Vagina (tissue), 2 donors: ENCODE results near the gene EMILIN1. TPM values are rescaled to one million over a fixed set of nuclear protein-coding genes. Genes with fewer than 3 reads are reported as not detected.

ENCODE experiments used
- DNase-seq, 2 donors: peaks; one replicate each; pipeline ENCODE4 v3.0.0-alpha.2; 2017; ENCODE audit errors: extremely low spot score in 2 of 2
- H3K27ac ChIP-seq: fragments of 200-600 bp; sonication (generic); one replicate; pipeline ENCODE4 v1.5.1; 2019
- H3K27me3 ChIP-seq: fragments of 200-600 bp; sonication (generic); one replicate; pipeline ENCODE4 v1.5.1; 2019
- H3K36me3 ChIP-seq, 2 donors: fragments of 200-600 bp; sonication (generic); one replicate each; pipeline ENCODE4 v1.5.1; 2017 to 2019
- H3K4me1 ChIP-seq: fragments of 200-600 bp; sonication (generic); one replicate; pipeline ENCODE4 v1.5.1; 2019
- H3K4me3 ChIP-seq, 2 donors: fragments of 200-600 bp; sonication (generic); 1 replicate in 1 of 2; 2 replicates in 1 of 2; pipeline ENCODE4 v1.5.1; 2016 to 2019
- H3K9me3 ChIP-seq: fragments of 200-600 bp; sonication (generic); one replicate; pipeline ENCODE4 v1.5.1; 2019
- POLR2A ChIP-seq, 2 donors: fragments of 450-650 bp; IDR thresholded peaks; one replicate each; pipeline ENCODE4 v1.6.1; 2017; ENCODE audit warnings: antibody characterized with exemption in 2 of 2, mild to moderate bottlenecking in 2 of 2, moderate library complexity in 2 of 2
- POLR2AphosphoS5 ChIP-seq, 2 donors: sonication (generic); formaldehyde crosslinking; IDR thresholded peaks; one replicate each; pipeline ENCODE4 v1.9.0; 2017; ENCODE audit warnings: antibody characterized with exemption in 2 of 2, mild to moderate bottlenecking in 2 of 2, low read depth in 1 of 2; ENCODE audit not compliant: insufficient read depth in 1 of 2
- intact Hi-C: fragments of 100-400 bp; cut with DNase I; formaldehyde crosslinking; loops from one replicate; pipeline ENCODE4 v1.15.1; 2023
- total RNA-seq: library from RNA; depleted of rRNA; stranded (reverse); fragments of >200 nt; gene quantifications from one replicate; pipeline ENCODE4 v1.2.3, GENCODE V29; 2016
- TF ChIP-seq, protein P1 (sequence below), 3 experiments: fragments of 450-650 bp in 2 of 3; fragments of 200-600 bp in 1 of 3; sonication (generic) in 1 of 3; IDR thresholded peaks; one replicate each; pipeline ENCODE4 v1.5.1; 2017 to 2019; ENCODE audit warnings: antibody characterized with exemption in 3 of 3, mild to moderate bottlenecking in 2 of 3, moderate library complexity in 2 of 3

EMILIN1 gene
- total RNA-seq, 1 donor from 2014 or later = 100 TPM

DNA sequence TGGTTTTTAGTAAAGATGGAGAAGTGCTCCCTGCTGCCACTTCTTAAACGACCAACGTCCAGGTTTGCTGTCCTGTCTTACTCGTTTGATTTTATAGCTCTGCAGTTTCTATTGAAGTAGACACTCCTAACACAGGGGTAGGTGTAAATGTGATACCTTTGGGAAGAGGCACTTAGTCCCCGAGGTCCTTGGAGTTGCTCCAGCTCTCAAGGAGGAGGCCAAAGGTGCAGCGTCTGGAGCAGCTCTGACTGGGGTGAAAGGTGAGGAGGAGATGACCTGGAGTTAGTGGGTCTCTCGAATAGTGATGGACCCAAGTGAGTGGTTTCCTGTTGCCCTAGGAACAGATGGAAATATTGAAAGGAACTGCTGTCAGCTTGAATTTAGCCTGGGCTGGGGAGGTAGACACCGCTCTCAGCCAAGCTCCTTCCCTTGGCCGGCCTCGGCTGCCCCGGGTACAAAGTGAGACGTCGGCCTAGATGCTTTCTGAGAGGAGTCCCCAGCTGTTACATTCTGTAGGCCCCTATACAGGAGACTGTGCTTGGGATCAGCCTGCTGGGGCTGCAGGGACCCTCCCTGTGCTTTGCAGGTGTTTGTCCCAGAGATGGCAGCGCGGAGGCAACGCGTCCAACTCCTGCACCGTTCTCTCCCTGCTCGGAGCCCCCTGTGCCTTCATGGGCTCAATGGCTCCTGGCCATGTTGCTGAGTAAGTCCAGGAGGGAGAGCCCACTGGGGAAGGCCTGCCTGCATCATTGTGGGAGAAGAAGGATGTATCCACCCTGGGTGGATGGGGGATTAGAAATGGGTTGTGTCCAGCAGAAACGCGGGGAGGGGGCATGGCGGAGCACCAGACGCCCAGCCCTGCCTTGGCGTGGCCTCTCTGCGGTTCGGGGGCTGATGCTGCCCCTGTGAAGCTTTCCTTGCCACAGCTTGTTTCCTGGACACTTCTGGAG lies 13.6 kb downstream of the EMILIN1 start:
- DNase-seq = no peak
- no peak overlapping the region for H3K4me3 ChIP-seq
- H3K27ac ChIP-seq = no peak overlapping the region
- intact Hi-C loops = no loop called here
- no peaks in the 10 kb centered on the region for H3K9me3 ChIP-seq
- no peaks in the 10 kb centered on the region for H3K27me3 ChIP-seq
- peaks cover 16% of the 10 kb centered on the region for H3K4me1 ChIP-seq
- no peaks in the 10 kb centered on the region for H3K36me3 ChIP-seq
- TF ChIP-seq POLR2A (IDR thresholded peaks at IDR 0.05) = no peak
- TF ChIP-seq, protein P1, sequence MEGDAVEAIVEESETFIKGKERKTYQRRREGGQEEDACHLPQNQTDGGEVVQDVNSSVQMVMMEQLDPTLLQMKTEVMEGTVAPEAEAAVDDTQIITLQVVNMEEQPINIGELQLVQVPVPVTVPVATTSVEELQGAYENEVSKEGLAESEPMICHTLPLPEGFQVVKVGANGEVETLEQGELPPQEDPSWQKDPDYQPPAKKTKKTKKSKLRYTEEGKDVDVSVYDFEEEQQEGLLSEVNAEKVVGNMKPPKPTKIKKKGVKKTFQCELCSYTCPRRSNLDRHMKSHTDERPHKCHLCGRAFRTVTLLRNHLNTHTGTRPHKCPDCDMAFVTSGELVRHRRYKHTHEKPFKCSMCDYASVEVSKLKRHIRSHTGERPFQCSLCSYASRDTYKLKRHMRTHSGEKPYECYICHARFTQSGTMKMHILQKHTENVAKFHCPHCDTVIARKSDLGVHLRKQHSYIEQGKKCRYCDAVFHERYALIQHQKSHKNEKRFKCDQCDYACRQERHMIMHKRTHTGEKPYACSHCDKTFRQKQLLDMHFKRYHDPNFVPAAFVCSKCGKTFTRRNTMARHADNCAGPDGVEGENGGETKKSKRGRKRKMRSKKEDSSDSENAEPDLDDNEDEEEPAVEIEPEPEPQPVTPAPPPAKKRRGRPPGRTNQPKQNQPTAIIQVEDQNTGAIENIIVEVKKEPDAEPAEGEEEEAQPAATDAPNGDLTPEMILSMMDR (IDR thresholded peaks at IDR 0.05) = no peak
- TF ChIP-seq POLR2AphosphoS5 (IDR thresholded peaks at IDR 0.05; ENCODE audit: insufficient read depth in 1 of 2, low read depth in 1 of 2) = no peak

DNA sequence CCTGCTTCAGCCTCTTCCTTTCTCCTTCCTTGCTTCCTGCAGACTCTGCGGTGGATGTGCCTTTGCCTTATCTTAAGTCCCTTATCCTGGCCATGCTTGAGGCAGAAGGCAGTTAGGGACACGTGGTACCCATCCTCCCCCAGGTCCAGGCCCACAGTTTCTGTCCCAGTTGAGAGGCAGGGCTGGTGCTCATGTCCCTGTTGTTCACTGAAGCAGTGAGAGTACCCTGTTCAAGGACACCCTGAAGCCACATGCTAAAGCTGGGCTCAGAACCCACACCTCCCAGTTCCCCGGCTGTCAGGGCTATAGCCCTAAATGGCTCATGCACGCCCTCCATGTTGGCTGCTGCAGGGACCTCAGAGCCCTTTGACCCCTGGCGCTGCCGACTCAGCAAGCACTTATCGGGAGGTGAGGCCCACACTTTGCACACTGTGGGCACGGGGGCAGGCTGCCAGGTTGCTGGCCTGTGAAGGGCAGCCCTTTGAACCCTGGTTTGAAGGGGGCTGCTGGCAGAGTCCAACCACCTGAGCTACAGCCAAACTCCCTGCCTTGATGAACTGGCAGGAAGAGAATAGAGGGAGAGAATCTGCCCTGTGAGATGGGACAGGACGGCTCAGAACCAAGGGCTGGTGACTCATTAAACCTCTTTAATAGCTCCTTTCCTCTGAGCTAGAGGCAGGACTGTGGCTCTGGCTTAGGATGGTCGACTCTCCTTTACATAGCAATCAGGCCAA lies 14.4 kb downstream of the EMILIN1 start:
- intact Hi-C loops = no loop called here
- no peak for DNase-seq
- no peaks in the 10 kb centered on the region for H3K27me3 ChIP-seq

DNA sequence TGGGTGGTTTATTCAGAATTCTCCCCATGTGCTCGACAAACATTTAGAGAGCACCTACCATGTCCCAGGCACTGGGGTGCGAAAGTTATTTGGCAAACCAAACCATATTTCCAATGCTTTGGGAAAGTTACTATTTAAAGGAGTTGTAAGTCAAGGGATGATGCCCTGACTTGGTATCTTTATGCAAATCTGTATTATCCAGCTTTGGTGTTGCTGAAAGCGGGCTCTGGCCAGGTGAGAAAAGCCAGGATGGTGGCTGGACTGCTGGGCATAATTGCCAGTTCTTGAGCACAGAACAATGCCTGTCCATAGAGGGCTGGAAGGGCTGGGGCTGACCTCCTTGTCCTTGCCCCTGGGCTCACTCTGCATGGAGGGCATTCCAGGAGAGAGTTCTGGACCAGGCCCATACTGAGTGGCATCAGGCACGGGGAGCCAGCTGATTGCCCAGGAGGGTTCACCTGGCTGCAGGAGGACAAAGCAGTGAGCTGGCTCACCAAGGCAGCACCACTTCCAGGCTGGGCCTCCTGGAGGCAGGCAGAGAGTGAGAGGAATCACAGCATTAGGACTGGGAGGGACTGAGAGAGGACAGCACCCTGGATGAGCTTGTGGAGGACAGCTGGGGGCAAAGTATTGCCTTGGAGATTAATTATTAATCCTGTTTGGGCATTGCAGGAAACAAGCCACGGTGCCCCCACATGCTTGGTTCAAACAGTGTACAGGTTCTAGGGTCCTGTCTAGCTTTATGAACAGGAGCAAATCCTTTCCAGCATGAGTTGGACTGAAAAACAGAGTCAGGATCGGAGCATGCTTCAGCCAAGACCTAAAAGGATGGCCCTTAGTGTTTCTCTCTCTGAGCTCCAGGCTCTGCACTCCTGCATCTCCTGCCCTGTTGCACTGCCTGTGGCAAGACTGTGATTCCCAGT lies 15.3 kb downstream of the EMILIN1 start:
- intact Hi-C loops = no loop called here

More for the DNA sequence above, 14.4 kb downstream of the EMILIN1 start:
- no peak overlapping the region for H3K4me3 ChIP-seq
- peaks cover 8% of the 10 kb centered on the region for H3K4me1 ChIP-seq
- H3K36me3 ChIP-seq = no peaks in the 10 kb centered on the region
- TF ChIP-seq POLR2AphosphoS5 (IDR thresholded peaks at IDR 0.05; ENCODE audit: insufficient read depth in 1 of 2, low read depth in 1 of 2) = no peak
- no peak overlapping the region for H3K27ac ChIP-seq
- H3K9me3 ChIP-seq = no peaks in the 10 kb centered on the region

DNA sequence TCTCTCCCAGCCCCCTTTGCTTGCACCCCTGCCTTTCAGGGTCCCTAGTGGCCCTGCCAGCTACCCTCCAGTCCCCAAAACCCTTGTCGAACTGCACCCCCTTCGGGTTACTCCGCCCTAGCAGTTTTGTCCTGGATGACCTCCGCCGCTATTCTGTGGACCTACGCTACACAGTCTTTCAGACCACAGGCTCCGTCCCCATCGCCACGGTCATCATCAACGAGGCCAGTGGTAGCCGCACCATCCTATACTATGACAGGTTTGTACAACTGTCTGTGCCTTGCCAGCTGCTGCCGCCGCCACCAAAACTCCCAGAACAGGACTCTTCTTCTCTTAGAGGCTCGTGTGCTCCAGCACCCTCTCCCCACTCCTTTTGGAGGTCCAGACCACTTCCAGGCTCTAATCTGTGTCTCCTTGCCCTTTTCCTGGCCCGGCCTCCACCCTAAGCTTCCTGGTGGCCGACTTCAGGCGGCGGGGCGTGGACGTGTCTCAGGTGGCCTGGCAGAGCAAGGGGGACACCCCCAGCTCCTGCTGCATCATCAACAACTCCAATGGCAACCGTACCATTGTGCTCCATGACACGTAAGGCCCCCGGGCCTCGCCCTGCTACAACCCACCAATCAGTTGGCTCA lies 16.1 kb downstream of the EMILIN1 start:
- Histone ChIP-seq H3K9me3 (no peaks in the 10 kb centered on the region), H3K36me3 (no peaks in the 10 kb centered on the region), H3K4me1 (peaks cover 8% of the 10 kb centered on the region), H3K27ac (no peak overlapping the region), H3K4me3 (no peak overlapping the region), H3K27me3 (no peaks in the 10 kb centered on the region)
- intact Hi-C loops = no loop called here
- TF ChIP-seq POLR2AphosphoS5 (IDR thresholded peaks at IDR 0.05; ENCODE audit: insufficient read depth in 1 of 2, low read depth in 1 of 2) (no peak), POLR2A (IDR thresholded peaks at IDR 0.05) (no peak)
- TF ChIP-seq, protein P1 (IDR thresholded peaks at IDR 0.05) = no peak
- no peak for DNase-seq

More for the DNA sequence above, 15.3 kb downstream of the EMILIN1 start:
- Histone ChIP-seq H3K36me3 (no peaks in the 10 kb centered on the region), H3K4me3 (no peak overlapping the region), H3K27ac (no peak overlapping the region), H3K27me3 (no peaks in the 10 kb centered on the region), H3K4me1 (peaks cover 8% of the 10 kb centered on the region), H3K9me3 (no peaks in the 10 kb centered on the region)
- TF ChIP-seq, protein P1 (IDR thresholded peaks at IDR 0.05) = no peak
- TF ChIP-seq POLR2A (IDR thresholded peaks at IDR 0.05) (no peak), POLR2AphosphoS5 (IDR thresholded peaks at IDR 0.05; ENCODE audit: insufficient read depth in 1 of 2, low read depth in 1 of 2) (no peak)
- DNase-seq = no peak
